SK-N-SH treated with all-trans-retinoic acid at 6 μM for 48 hours (cell line): ENCODE results near the gene POLR3H.

ENCODE experiments used
- ATAC-seq: fragments of 200-7000 bp; cut with Tn5 transposase; 3 replicates; pipeline ENCODE4 v1.9.1; 2020; ENCODE audit warnings: mild to moderate bottlenecking, moderate library complexity
- ARNTL ChIP-seq: fragments of 450-650 bp; formaldehyde crosslinking; IDR thresholded peaks from 2 replicates; pipeline ENCODE4 v1.5.0; 2020; ENCODE audit warnings: low read depth, mild to moderate bottlenecking, moderate library complexity, borderline replicate concordance
- BACH2 ChIP-seq: fragments of 250-450 bp; sonication (Bioruptor Pico); IDR thresholded peaks from 2 replicates; pipeline ENCODE4 v1.9.0; 2021; ENCODE audit warnings: mild to moderate bottlenecking, borderline replicate concordance
- CSDC2 ChIP-seq: fragments of 250-450 bp; sonication (Bioruptor Pico); IDR thresholded peaks from 2 replicates; pipeline ENCODE4 v1.5.0; 2020; ENCODE audit warnings: mild to moderate bottlenecking, moderate library complexity
- ESRRG ChIP-seq: fragments of 250-450 bp; sonication (Bioruptor Pico); IDR thresholded peaks from 2 replicates; pipeline ENCODE4 v1.6.1; 2021; ENCODE audit warnings: mild to moderate bottlenecking
- GLIS3 ChIP-seq: fragments of 250-450 bp; sonication (Bioruptor Pico); IDR thresholded peaks from 2 replicates; pipeline ENCODE4 v1.5.0; 2020; ENCODE audit warnings: mild to moderate bottlenecking, moderate library complexity
- ISL1 ChIP-seq: fragments of 250-450 bp; sonication (Bioruptor Pico); IDR thresholded peaks from 2 replicates; pipeline ENCODE4 v2.1.2; 2022; ENCODE audit warnings: mild to moderate bottlenecking, moderate library complexity
- OSR1 ChIP-seq: fragments of 250-450 bp; sonication (Bioruptor Pico); IDR thresholded peaks from 2 replicates; pipeline ENCODE4 v1.8.0; 2022; ENCODE audit warnings: moderate library complexity, mild to moderate bottlenecking, inconsistent platforms
- PATZ1 ChIP-seq: fragments of 250-450 bp; sonication (Bioruptor Pico); IDR thresholded peaks from 2 replicates; pipeline ENCODE4 v1.8.0; 2020; ENCODE audit warnings: mild to moderate bottlenecking, moderate library complexity, borderline replicate concordance
- RARB ChIP-seq: fragments of 250-450 bp; sonication (Bioruptor Pico); IDR thresholded peaks from 2 replicates; pipeline ENCODE4 v1.8.0; 2021; ENCODE audit warnings: mild to moderate bottlenecking, moderate library complexity
- SNAI2 ChIP-seq: fragments of 250-450 bp; sonication (Bioruptor Pico); IDR thresholded peaks from 2 replicates; pipeline ENCODE4 v1.5.0; 2020; ENCODE audit warnings: mild to moderate bottlenecking, moderate library complexity
- TCF4 ChIP-seq: fragments of 250-450 bp; sonication (Bioruptor Pico); IDR thresholded peaks from 2 replicates; pipeline ENCODE4 v1.8.0; 2021; ENCODE audit warnings: mild to moderate bottlenecking, moderate library complexity, borderline replicate concordance
- TOX ChIP-seq: fragments of 250-450 bp; sonication (Bioruptor Pico); IDR thresholded peaks from 2 replicates; pipeline ENCODE4 v1.8.0; 2021; ENCODE audit warnings: mild to moderate bottlenecking, moderate library complexity, borderline replicate concordance
- ZC3H10 ChIP-seq: fragments of 250-450 bp; sonication (Bioruptor Pico); IDR thresholded peaks from 2 replicates; pipeline ENCODE4 v1.5.1; 2021; ENCODE audit warnings: mild to moderate bottlenecking, moderate library complexity
- ZFP3 ChIP-seq: fragments of 250-450 bp; sonication (Bioruptor Pico); IDR thresholded peaks from 2 replicates; pipeline ENCODE4 v1.5.0; 2020; ENCODE audit warnings: mild to moderate bottlenecking, moderate library complexity
- ZFP30 ChIP-seq: fragments of 450-650 bp; formaldehyde crosslinking; IDR thresholded peaks from 2 replicates; pipeline ENCODE4 v1.5.0; 2022; ENCODE audit warnings: mild to moderate bottlenecking, moderate library complexity
- ZNF8 ChIP-seq: fragments of 450-650 bp; formaldehyde crosslinking; IDR thresholded peaks from 2 replicates; pipeline ENCODE4 v1.5.0; 2020; ENCODE audit warnings: mild to moderate bottlenecking, moderate library complexity
- TF ChIP-seq, protein P1 (sequence below): fragments of 250-450 bp; sonication (Bioruptor Pico); IDR thresholded peaks from 2 replicates; pipeline ENCODE4 v1.8.0; 2021; ENCODE audit warnings: low read depth, mild to moderate bottlenecking, moderate library complexity, borderline replicate concordance
- TF ChIP-seq, protein P2 (sequence below): fragments of 250-450 bp; sonication (Bioruptor Pico); IDR thresholded peaks from 2 replicates; pipeline ENCODE4 v1.5.1; 2020; ENCODE audit warnings: low read depth, mild to moderate bottlenecking, moderate library complexity

POLR3H gene

DNA sequence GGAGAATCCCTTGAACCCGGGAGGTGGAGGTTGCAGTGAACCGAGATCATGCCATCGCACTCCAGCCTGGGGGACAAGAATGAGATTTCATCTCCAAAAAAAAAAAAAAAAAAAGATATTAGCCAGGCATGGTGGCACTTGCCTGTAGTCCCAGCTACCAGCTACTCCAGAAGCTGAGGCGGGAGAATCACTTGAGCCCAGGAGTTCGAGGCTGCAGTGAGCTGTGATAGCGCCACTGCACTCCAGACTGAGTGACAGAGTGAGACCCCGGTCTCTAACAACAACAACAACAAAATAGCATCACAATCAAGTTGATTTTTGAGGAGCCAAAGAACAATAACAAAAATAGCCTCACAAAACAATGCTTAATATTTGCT is 43.1 kb upstream of the POLR3H start:
- TF ChIP-seq ARNTL (CRISPR knock-in tag) (no peak), ISL1 (CRISPR knock-in tag) (no peak), GLIS3 (CRISPR knock-in tag) (no peak), CSDC2 (CRISPR knock-in tag) (no peak), ZFP30 (CRISPR knock-in tag) (no peak), OSR1 (CRISPR knock-in tag) (no peak), ZC3H10 (CRISPR knock-in tag) (no peak), PATZ1 (CRISPR knock-in tag) (no peak), SNAI2 (CRISPR knock-in tag) (no peak)
- TF ChIP-seq, protein P1, sequence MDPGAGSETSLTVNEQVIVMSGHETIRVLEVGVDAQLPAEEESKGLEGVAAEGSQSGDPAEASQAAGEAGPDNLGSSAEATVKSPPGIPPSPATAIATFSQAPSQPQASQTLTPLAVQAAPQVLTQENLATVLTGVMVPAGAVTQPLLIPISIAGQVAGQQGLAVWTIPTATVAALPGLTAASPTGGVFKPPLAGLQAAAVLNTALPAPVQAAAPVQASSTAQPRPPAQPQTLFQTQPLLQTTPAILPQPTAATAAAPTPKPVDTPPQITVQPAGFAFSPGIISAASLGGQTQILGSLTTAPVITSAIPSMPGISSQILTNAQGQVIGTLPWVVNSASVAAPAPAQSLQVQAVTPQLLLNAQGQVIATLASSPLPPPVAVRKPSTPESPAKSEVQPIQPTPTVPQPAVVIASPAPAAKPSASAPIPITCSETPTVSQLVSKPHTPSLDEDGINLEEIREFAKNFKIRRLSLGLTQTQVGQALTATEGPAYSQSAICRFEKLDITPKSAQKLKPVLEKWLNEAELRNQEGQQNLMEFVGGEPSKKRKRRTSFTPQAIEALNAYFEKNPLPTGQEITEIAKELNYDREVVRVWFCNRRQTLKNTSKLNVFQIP (CRISPR knock-in tag), result no peak
- no peak for ATAC-seq

GRCh38 chr22:41585898-41586297 is 41.6 kb upstream of the POLR3H start:
- no peak for TF ChIP-seq OSR1 (CRISPR knock-in tag)
- ATAC-seq, result no peak

DNA sequence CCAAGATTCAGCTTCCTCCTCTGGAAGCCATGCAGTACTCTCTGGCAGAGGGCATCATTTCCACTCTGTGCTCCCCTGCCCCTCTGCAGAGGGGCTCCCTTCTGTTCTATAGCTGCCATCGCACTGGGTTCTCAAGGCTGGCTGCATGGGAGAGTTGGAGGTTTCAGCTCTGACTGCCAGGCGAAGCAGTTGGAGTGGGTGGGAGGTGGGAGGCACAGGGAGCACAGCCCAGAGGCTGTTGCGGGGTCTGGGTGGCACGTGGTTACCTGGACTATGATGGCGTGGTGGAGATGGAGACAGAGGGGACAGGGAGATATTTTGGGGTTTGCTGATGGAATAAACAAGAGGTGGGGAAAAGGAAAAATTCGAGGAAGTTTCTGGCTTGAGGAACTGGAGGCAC is 40.6 kb upstream of the POLR3H start:
- no peak for ATAC-seq
- TF ChIP-seq BACH2 (no peak), SNAI2 (CRISPR knock-in tag) (no peak), ARNTL (CRISPR knock-in tag) (no peak), ZFP3 (CRISPR knock-in tag) (no peak), TOX (CRISPR knock-in tag) (no peak)
- TF ChIP-seq, all 23 proteins: peak for 0

GRCh38 chr22:41582694-41583093 is 38.4 kb upstream of the POLR3H start:
- TF ChIP-seq ZC3H10 (CRISPR knock-in tag), result no peak
- TF ChIP-seq ZFP3 (CRISPR knock-in tag), result no peak
- no peak for TF ChIP-seq TCF4 (CRISPR knock-in tag)
- no peak for TF ChIP-seq ZNF8 (CRISPR knock-in tag)
- no peak for ATAC-seq

- no peak for ATAC-seq
- TF ChIP-seq RARB (CRISPR knock-in tag), result no peak
- TF ChIP-seq PATZ1 (CRISPR knock-in tag), result no peak
- TF ChIP-seq, protein P1 (CRISPR knock-in tag), result no peak
- TF ChIP-seq CSDC2 (CRISPR knock-in tag), result no peak
- TF ChIP-seq GLIS3 (CRISPR knock-in tag), result no peak
- no peak for TF ChIP-seq ESRRG (CRISPR knock-in tag)
- no peak for TF ChIP-seq OSR1 (CRISPR knock-in tag)
- TF ChIP-seq, protein P2, sequence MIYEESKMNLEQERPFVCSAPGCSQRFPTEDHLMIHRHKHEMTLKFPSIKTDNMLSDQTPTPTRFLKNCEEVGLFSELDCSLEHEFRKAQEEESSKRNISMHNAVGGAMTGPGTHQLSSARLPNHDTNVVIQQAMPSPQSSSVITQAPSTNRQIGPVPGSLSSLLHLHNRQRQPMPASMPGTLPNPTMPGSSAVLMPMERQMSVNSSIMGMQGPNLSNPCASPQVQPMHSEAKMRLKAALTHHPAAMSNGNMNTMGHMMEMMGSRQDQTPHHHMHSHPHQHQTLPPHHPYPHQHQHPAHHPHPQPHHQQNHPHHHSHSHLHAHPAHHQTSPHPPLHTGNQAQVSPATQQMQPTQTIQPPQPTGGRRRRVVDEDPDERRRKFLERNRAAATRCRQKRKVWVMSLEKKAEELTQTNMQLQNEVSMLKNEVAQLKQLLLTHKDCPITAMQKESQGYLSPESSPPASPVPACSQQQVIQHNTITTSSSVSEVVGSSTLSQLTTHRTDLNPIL (CRISPR knock-in tag), result no peak
- TF ChIP-seq, all 23 proteins: peak for 0
Measured at GRCh38 chr22:41579997-41580355, 35.7 kb upstream of the POLR3H start.
